Eye (tissue), 1 donor: ENCODE data around the gene TUT1.
A peak's percentile ranks its signal among the peaks of the same experiment; 100 is the strongest.

Experiments used
- DNase-seq: peaks from one replicate; pipeline ENCODE4 v3.0.0-alpha.2; 2015

Gene TUT1

GRCh38 chr11:62540804-62541701 is 50.3 kb downstream of the TUT1 start:
- no peak for DNase-seq

GRCh38 chr11:62539238-62539925 is 51.9 kb downstream of the TUT1 start:
- peak; percentile 40 for DNase-seq

- DNase-seq = peak; percentile 47
These were observed 52.7 kb downstream of the TUT1 start for GRCh38 chr11:62538470-62539237.

GRCh38 chr11:62536301-62536957 is 54.9 kb downstream of the TUT1 start:
- no peak for DNase-seq

- DNase-seq = no peak
These were observed 55.5 kb downstream of the TUT1 start for GRCh38 chr11:62535802-62536201.

- no peak for DNase-seq
These were observed 56.4 kb downstream of the TUT1 start for GRCh38 chr11:62534779-62535545.

GRCh38 chr11:62532096-62532495 is 59.2 kb downstream of the TUT1 start:
- no peak for DNase-seq
